Measurements from ENCODE around the gene SMIM3. TPM values are rescaled to one million over a fixed set of nuclear protein-coding genes. Genes with fewer than 3 reads are reported as not detected.

SMIM3 gene
- 8.2 TPM for polyA plus RNA-seq (2012; ENCODE audit: insufficient read length, low read depth)

- TF ChIP-seq TAF1 (IDR thresholded peaks at IDR 0.05; ENCODE audit: borderline replicate concordance, insufficient read depth, low read length) (no peak), REST (IDR thresholded peaks at IDR 0.05; ENCODE audit: insufficient read depth in 1 of 2, low read depth in 2 of 2, low read length in 2 of 2) (no peak)
These were observed at the start of gene SMIM3 for GRCh38 chr5:150778517-150779396. TSS of gene SMIM3 (plus strand) at chr5:150778757. CDS start at chr5:150795441, 16,684 bp downstream.

- TF ChIP-seq TAF1 (IDR thresholded peaks at IDR 0.05; ENCODE audit: borderline replicate concordance, insufficient read depth, low read length) (no peak), FOXP2 (optimal IDR thresholded peaks at IDR 0.05; ENCODE audit: borderline replicate concordance, extremely low read depth, extremely low read length, insufficient read depth) (no peak), REST (IDR thresholded peaks at IDR 0.05; ENCODE audit: insufficient read depth in 1 of 2, low read depth in 2 of 2, low read length in 2 of 2) (no peak), SIN3A (IDR thresholded peaks at IDR 0.05; ENCODE audit: borderline replicate concordance, insufficient read depth, low read length) (no peak), POLR2AphosphoS5 (IDR thresholded peaks at IDR 0.05; ENCODE audit: low read depth, low read length) (no peak)
These were observed 48.7 kb upstream of the SMIM3 start for GRCh38 chr5:150729859-150730258.

- no peak for TF ChIP-seq POLR2AphosphoS5 (IDR thresholded peaks at IDR 0.05; ENCODE audit: low read depth, low read length)
These were observed 46.8 kb upstream of the SMIM3 start for GRCh38 chr5:150731669-150732242.

GRCh38 chr5:150734579-150735384, 43.8 kb upstream of the SMIM3 start:
- TF ChIP-seq REST (IDR thresholded peaks at IDR 0.05; ENCODE audit: insufficient read depth in 1 of 2, low read depth in 2 of 2, low read length in 2 of 2) (no peak), TAF1 (IDR thresholded peaks at IDR 0.05; ENCODE audit: borderline replicate concordance, insufficient read depth, low read length) (no peak), FOXP2 (optimal IDR thresholded peaks at IDR 0.05; ENCODE audit: borderline replicate concordance, extremely low read depth, extremely low read length, insufficient read depth) (no peak), SIN3A (IDR thresholded peaks at IDR 0.05; ENCODE audit: borderline replicate concordance, insufficient read depth, low read length) (no peak), POLR2AphosphoS5 (IDR thresholded peaks at IDR 0.05; ENCODE audit: low read depth, low read length) (no peak)

GRCh38 chr5:150738862-150739261, 39.7 kb upstream of the SMIM3 start:
- no peak for TF ChIP-seq FOXP2 (optimal IDR thresholded peaks at IDR 0.05; ENCODE audit: borderline replicate concordance, extremely low read depth, extremely low read length, insufficient read depth)
- TF ChIP-seq SIN3A (IDR thresholded peaks at IDR 0.05; ENCODE audit: borderline replicate concordance, insufficient read depth, low read length): no peak
- no peak for TF ChIP-seq TAF1 (IDR thresholded peaks at IDR 0.05; ENCODE audit: borderline replicate concordance, insufficient read depth, low read length)
- TF ChIP-seq REST (IDR thresholded peaks at IDR 0.05; ENCODE audit: insufficient read depth in 1 of 2, low read depth in 2 of 2, low read length in 2 of 2): no peak
- TF ChIP-seq POLR2AphosphoS5 (IDR thresholded peaks at IDR 0.05; ENCODE audit: low read depth, low read length): no peak

Measured in PFSK-1 (cell line).